ENCODE data around the gene PAH.

DNA sequence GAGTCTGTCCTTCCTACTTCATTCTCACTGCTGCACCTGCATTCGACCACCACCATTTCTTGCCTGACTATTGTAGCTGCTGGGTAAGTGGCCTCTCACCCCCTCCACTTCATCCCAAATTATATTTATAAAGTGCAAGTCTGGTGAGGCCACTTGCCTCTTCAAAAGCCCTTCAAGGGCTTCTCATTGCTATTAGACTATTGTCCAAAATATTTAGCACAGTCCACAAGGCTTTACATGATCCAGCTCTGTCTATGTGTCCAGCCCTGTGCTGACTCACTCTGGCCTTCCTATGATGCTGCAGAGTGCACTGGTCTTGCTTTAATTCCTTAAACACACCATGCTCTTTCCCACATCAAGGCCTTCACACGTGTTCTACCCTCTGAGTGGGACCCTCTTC, 46.0 kb downstream of the PAH start:
- TF ChIP-seq POLR2AphosphoS5 (IDR thresholded peaks at IDR 0.05): no peak
- no peak for TF ChIP-seq CTCF (IDR thresholded peaks at IDR 0.05)
- no peak for TF ChIP-seq POLR2A (IDR thresholded peaks at IDR 0.05)
- no peak for TF ChIP-seq EP300 (IDR thresholded peaks at IDR 0.05; ENCODE audit: low read depth)

Data from transverse colon (tissue), 4 donors.